Stimulated activated CD4-positive, alpha-beta T cell treated with anti-CD3 and anti-CD28 coated beads, TNF-alpha, amount 100 ng/mL, for 24 hours (primary cell): ENCODE measurements around the gene FLNA.

Source experiments
- DNase-seq, 3 experiments: peaks; one replicate each; pipeline ENCODE4 v3.0.0-alpha.2; 2020; ENCODE audit warnings: low read depth in 3 of 3

Gene FLNA

DNA sequence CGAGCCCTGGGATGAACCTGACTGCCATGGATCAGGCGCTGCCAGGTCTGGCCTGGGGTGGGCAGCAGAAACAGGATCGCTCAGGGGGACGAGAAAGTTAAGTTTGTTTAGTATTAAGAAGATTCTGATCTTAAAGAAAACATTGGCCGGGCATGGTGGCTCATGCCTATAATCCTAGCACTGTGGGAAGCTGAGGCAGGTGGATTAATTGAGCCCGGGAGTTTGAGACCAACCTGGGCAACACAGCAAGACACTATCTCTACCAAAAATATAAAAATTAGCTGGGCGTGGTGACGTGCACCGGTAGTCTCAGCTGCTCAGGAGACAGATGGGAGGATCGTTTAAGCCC, 696 bp upstream of the FLNA start:
- no peak for DNase-seq

DNA sequence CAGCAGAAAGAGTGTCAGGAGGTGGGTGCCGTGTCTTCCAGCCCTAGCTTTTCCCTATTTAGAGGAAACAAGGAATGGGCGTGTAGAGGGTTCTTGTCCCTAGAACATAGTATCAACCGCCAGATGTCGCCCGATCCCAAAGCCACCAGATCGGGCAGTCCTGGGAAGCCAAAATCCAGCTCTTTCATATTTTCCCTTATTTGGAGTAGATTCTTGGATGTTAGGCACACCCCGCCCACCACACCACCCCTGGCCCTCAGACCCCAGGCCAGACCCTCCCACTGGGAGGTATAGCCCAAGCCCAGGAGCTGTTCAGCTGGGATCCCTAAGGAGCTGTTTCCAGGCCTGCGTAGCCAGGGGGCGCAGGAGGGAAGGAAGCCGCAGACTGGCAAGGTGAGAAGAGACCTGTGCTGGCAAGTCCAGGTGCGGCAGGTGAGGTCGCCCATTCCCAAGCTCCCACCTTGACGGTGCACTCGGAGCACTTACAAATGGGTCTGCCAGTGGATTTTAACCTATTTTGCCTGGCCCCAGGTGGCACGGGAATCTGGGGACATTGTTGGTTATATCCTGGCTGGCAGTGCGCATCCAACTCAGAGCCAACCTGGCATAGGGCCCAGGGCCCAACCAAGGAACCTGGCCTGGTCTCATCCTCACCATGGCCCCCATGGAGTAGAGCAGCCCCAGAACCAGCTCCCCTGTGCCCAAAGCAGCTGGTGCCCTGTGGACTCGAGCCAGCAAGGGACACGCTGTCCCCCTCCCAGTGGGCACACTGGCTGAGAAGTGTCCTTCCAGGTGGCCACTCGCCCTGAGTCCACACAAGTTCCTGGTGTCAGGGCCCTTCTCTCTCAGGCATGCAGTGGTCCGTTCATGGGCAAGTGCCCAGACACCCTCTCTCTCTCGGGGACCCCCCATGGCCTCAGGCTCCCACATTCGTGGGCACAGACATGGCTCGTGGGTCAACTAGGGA, 811 bp downstream of the FLNA start:
- no peak for DNase-seq

DNA sequence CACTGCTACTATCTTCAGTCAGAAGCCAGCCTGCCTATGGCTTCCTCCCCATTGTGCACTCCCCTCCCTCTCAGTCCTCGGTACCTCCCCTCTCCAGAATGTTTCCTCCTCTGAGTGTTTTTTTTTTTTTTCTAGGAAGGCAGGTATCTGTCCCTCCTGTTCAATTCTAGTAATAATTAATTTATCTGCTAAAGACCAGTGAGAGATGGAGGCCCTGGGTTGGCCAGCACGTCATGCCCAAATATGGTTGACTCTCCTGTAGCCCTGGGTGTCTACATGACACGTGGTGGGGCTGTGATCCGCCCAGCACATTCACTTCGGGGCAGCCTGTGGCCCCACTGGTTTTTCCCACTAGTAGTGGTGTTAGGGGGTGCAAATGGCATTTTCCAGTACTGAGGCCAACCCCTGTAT, 1.8 kb downstream of the FLNA start:
- peak in 1 of 3 experiments; percentile 42 for DNase-seq

DNA sequence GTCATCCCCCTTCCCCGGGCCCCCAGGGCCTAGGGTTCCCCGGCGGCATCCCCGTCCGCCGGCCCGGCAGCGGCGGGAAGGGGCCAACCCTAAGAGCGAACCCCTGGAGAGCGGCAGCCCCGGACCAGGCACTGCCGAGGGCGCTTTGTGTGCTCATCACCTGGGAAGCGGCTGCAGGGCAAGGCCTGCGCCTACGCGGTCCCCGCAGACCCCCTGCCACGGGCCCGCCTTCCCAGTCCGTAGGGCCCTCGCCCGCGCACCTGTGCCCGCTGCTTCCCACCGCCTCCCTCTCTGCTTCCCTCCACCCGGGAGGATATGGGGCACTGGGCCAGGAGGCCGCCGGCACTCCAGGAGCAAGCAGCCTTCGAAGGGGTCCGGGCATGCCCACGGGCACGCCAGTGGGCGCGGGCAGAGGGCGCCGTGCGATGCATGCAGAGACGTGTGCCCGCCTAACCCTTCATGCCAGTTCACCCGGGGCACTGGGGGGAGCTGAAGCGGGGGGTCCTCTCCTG, 2.6 kb downstream of the FLNA start:
- no peak for DNase-seq

DNA sequence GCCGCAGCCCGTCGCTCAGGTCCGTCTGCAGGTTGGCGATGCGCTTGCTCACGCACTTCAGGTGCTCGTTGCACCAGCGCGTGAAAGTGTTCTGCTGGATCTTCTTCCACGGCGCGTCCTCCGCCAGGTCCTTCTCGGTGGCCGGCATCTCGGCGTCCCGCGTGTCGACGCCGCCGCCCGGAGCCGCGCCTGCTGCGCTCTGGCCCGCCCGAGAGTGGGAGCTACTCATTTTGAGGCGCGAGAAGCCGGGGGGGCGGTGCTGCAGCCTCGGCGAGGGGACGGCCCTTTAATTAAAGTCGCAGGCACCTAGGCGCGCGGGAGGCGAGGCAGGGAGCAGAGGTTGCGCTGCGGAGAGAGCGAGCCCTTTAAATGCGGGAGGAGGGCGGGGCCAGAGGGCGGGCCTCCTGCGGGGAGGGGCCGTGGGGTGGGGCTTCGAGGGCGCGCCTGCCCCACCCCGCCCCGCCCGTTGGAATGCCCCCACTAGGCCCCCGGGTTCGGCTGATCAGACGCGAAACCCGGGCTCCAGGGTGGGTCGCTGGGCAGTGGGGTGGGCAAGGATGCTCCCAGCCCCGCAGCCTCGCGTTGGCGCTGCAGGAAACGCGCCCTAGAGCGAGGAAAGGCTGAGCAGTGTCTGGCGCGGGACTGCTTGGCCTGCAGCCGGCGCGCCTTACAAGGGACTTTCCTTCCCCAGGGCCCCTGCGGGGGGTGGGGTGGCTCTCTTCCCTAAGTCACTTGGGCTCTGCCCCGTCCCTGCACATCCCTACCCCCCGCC, 3.2 kb downstream of the FLNA start:
- peak; percentile 83 to 92 (median 83) for DNase-seq

DNA sequence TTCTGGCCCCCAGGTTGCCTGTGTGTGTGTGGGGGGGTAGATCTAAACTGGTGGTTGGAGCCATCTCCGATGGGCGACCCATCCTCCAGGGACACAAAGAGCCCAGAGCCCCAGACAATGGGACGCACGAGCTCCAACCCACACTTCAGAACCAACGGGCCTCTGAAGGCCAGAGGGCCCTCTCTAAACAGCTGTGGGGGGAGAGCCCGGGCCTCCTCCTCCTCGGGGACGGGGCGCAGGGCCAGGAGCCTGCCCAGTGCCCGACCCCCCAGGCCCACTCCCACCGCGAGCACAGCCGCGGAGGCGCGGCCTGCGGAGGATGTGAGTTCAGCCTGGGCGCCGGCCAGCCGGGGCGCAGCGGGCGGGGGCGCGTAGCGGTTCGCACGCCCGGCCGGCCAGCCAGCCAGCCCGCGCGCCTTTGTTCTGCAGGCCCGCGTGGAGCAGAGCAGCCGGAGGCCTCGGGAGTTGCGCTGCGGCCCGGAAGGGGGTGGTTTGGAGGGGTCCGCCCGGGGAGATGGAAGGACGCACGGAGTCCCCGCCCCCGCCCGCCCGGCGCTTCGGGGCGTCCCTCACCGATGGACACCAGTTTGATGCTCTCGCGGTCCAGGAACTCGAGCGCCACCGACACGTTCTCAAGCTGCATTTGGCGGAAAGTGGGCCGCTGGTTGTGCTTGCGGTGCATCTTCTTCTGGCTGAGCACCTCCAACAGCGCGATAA, 4.0 kb downstream of the FLNA start:
- DNase-seq: no peak

DNA sequence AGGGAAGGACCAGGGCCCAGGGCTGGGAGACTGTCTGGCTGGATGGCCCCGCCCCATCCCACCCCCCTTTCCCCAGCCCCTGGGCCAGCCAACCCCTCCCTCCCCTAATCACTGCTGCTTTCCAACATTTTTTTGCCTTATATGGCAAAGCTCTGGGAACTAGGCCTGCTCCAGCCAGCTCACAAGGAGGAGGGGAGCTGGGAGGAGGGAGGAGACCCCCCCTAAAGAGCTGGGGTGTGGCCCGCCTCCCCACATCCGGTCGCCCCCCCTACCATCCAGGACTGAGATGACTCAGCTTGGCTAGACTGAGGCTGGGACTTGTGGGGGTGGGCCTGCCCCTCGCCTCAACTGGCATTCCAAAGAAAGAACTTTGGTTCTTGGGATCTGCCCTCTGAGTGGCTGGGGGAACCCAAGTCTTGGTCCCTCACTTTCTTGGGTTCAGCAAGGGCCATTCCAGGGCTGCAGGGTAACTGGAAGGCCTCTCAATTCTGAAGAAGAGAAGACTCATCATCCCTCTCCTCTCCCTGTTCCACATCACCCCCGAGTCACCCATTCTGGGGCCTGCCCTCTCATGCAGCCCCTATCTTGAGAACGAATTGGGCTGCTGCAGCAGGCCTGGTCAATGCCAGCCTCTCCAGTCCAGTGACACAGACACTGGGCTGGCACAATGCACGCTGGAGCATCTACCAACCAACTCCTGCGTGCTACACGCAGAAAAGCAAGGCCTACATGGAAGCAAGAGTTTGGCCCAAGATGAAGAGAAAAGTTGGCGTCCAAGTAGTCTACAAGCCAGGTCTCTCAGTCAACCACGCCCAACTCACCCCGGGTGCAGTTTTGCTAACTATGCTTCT, 4.8 kb downstream of the FLNA start:
- DNase-seq: peak in 2 of 3 experiments; percentile 48 to 63

DNA sequence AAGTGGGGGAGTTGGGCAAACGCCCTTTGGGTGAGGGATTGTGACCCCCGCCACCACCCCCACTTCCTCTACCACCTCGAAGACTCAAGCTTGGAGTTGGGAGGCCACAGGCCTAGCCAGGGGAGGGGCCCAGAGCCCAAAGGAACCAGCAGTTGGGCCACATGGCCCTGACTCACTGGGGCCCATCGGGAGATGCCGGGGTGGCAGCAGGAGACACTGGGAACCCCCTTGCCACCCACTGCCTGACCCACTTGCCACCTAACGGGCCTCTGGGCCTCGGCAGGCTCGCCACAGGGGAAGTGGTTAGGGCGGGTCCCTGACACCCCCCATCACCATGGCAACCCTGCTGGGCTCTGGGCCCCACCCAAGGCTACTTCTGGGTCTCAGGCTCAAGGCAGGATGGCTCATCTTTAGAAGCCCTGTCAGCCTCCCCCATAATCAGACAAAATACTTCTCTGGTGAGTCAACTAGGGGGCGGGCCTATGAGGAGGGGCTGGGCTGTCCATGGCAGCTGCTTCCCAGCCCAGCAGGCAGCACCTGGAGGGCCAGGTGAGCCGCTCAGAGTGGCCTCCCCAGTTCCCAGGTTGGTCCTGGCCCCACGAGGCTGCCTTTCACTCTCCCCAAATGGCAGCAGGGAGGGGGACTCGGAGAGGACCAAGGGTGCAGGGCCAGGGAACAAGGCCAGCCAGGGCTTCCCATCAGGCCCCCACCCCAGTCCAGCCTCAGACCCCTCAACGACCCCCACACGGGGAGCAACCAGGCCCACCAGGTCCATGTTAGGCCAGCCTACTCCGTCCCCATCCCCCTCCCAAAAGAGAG, 5.6 kb downstream of the FLNA start:
- peak; percentile 83 to 88 (median 84) for DNase-seq

DNA sequence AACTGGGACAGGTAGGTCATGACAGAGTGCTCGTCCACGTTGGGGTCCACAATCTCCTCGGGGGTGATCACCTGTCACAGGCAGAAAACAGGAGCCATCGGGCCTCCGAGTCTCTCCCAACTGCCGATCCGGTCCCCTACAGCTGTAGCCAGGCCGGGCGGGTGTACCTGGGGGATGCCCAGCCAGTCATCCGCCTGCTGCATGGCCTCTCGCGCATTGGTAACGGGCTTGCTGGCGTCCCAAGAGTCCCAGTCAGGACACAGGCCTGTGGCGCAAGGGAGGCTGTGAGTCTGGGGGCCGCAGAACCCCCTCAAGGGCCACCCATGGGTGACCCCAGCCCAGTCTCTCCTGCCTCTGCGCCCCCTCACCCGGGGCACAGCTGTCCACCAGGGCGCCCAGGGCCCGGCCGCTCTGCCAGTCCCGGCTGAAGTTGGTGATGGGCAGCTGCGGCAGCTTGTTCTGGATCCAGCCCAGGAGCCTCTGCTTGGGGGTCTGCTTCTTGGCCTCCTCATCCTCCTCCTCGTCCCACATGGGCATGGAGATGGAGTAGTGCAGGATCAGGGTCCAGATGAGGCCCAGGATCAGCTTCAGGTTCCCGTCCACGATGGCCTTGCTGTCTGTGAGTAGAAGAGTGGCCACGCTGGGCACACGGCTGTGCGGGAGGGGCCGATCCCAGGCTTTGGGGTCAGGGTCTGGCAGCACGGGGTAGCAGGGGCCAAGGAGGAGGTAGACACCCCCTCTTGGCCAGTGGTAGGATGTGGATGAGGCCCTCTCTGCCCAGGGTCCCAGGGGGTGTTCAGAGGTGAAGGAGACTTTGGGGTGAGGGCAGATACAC, 6.7 kb downstream of the FLNA start:
- no peak for DNase-seq

DNA sequence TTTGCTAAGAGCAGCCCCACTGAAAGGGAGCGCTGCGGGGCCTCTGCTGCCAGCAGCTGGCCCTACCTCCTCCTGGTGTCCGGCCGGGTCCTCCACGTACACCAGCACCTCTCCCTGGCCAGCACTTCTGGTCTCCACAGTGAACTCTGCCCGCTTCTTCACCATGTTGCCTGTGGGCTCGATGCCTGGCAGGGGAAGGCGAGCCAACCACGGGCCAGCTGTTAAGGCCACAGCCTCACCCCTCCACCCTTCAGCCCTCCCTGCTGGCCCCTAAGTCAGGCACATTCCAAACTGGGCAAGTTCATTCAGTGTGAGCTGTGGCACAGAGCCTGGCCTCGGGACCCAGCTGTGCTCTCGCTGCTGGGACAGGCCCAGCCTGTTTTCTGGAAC, 7.8 kb downstream of the FLNA start:
- no peak for DNase-seq

DNA sequence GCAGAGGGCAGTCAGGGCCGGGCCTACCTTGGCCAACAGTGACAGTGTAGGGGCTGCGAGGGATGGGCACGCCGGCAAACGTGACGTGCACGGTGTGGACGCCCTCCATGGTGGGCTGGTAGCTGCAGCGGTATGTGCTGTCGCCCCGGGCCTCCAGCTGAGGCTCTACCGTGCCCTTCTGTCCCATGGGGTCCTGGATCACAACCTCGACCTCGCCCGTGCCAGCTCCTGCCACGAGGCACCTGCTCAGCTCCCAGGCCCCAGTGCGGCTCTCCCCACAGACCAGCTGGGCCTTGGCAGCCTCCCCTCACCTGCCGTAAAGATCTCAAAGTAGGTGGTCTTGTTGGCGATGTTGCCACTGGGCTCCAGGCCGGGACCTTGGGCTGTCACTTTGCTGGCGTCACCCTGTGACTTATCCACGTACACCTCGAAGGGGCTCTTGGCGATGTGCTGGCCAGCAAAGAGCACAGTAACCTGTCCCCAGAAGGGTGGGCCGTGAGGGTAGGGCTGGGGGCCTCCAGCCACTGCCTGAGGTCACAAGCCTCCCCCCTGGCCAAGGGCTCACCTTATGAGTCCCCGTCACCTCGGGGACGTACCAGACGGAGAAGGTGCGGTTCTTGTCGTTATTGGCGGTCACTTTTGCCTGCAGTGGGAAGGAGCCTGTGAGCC, 8.3 kb downstream of the FLNA start:
- no peak for DNase-seq

DNA sequence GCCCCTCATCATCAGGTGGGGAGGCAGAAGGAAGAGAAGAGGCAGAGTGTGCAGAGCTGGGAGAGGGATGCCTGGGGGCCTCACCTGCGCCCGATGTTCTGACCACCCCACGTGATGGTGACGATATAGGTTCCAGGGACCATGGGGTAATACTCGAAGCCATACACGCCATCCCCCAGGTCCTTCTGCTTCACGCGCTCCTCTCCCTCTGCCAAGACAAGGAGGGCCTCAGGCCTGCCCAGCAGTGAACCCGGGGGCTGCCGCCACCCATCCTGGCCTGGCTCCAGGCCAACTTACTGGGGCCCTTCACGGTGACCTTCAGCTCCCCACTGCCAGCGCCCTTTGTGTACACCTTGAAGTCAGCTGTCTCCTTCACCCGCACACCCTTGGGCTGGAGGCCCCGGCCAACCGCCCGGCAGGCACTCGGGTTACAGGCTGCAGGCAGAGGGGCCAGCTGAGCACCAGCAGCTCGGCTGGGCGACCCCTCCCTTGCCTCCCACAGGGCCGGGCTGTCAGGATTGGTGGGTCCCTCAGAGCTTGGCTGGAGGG, 9.3 kb downstream of the FLNA start:
- no peak for DNase-seq

DNA sequence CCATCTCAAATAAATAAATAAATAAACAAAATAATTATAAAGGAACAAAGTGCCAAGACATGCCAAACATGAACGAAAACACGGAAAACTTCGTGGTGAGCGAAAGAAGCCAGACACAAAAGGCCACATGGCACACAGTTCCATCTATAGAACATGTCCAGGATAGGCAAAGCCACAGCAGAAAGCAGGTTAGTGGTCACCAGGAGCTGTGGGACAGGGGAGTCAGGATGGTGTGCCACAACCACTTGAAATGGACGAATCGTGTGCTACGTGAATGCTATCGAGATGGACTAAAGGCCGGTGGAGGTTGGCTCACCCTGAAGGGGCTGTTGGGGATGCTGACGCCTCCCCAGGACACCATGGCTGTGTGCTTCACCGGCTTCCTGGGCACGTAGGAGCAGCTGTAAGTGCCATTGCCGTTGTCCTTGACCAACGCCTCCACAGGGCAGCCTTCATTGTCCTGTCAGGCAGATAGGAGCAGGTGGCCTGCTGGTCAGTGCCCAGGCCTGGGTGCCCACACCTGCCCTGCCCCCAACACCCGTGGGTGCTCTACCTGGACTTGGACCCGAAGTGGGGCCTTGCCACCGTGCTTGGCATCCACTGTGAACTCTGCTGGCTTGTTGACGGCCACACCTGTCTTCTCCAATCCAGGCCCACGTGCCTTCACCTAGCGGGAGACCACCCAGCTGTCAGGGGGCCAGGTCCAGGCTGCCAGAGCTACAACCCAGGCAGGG, 10.6 kb downstream of the FLNA start:
- no peak for DNase-seq

DNA sequence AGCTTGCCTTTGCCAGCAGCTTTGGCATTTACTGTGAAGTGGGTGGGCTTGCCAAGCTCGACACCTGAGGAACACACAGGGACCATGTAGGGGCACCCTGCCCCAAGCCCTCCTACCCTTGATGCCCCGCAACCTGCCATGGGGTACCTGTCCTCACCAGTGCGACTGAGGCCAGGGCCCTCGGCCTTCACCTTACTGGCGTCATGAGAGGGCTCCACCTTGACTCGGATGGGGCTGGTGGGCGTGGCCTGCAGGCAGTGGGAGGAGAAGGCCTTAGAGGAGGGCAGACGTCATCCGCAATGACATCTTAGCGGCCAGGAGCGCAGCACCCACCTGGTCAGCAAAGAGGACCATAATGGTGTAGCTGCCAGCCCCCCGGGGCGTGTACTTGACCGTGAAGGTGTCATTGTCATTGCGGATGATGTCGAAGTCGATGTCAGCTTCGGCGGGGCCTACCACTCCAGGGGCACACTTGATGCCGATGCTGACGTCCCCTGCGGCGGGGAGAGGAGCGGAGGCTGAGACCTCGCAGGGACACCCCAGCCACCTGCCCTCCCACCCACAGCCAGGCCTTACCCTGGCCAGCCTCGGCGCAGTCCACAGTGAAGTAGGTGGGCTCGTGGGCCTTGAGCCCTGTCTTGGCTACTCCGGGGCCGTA, 12.2 kb downstream of the FLNA start:
- no peak for DNase-seq

DNA sequence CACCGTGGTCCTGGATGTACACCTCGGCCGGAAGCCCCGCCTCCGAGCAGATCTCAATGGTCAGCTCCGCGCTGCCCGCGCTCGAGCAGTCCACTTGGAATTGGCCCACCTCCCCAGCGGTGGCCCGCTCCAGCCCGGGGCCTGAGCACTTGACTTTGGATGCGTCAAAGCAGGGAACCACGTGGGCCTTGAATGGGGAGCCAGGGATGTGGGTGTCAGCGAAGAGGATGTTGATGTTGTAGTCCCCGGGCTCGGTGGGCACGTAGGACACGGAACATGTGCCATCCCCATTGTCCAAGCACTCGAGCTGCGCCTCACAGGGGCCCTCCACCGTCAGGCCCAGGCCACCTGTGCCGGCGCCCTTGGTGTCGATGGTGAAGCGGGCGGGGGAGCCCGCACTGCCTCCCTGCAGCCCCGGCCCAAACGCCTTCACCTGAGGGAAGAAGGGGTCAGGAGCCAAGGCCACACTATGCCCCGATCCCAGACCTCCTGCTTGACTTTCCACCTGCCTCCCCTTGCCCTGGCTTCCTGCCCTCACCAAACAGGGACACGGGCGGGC, 14.2 kb downstream of the FLNA start:
- DNase-seq: no peak

DNA sequence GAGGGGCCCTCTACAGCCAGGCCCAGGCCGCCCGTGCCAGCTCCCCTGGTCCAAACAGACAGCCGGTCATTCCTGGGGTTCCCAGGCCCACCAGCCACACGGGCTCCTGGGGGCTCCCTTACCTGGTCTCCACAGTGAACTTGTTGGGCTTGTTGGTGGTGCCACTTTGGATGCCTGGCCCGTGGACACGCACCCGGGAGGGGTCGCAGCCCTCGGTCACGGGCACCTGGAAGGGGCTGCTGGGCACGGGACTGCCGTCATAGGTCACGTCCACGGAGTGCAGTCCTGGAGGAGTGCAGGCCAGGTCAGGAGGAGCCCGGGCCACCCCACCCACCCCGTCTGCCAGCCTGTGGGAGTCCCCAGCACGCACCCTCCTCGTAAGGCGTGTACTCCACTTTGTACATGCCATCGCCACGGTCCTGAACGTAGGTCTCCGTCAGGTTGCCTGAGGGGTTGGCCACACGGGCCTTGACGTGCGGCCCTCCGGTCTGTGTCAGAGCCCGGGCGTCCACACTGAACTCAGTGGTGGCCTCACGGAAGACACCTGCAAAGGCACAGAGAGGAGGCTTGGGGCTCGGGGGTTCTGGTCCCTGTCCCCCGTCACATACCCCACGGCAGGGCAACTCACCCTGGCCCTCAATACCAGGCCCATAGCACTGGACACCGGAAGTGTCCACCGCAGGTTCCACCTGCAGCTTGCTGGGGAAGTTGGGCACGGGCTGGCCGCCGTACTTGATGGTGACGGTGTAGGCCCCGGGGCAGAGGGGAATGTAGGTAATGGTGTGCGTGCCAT, 14.9 kb downstream of the FLNA start:
- DNase-seq: no peak
